ENCODE results near the gene ACER1.

DNA sequence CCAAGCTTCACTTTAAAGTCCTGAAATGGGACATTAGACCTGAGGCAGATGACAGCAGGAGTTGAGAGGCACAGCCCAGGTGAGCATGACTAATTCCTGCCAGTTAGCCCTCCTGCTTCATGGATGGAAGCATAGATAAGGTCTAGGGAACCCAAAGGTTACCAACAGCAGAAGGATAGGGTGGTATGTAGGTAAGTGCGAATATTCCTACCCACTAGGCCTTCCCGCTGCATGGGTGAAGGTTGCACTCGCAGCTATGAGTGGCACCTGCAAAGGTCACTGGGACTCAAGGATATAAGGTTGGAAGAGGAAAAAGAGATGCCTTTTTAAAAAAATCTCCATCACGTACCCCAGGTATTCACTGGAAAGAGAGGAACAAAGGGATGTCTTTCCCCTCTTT lies 41.4 kb downstream of the ACER1 start:
- no peak for TF ChIP-seq POLR2A (IDR thresholded peaks at IDR 0.05; ENCODE audit: insufficient read depth in 1 of 2, low read depth in 2 of 2, low read length in 2 of 2)
- TF ChIP-seq, protein P1, sequence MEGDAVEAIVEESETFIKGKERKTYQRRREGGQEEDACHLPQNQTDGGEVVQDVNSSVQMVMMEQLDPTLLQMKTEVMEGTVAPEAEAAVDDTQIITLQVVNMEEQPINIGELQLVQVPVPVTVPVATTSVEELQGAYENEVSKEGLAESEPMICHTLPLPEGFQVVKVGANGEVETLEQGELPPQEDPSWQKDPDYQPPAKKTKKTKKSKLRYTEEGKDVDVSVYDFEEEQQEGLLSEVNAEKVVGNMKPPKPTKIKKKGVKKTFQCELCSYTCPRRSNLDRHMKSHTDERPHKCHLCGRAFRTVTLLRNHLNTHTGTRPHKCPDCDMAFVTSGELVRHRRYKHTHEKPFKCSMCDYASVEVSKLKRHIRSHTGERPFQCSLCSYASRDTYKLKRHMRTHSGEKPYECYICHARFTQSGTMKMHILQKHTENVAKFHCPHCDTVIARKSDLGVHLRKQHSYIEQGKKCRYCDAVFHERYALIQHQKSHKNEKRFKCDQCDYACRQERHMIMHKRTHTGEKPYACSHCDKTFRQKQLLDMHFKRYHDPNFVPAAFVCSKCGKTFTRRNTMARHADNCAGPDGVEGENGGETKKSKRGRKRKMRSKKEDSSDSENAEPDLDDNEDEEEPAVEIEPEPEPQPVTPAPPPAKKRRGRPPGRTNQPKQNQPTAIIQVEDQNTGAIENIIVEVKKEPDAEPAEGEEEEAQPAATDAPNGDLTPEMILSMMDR (CRISPR knock-in tag; IDR thresholded peaks at IDR 0.05): no peak
- TF ChIP-seq, protein P2, sequence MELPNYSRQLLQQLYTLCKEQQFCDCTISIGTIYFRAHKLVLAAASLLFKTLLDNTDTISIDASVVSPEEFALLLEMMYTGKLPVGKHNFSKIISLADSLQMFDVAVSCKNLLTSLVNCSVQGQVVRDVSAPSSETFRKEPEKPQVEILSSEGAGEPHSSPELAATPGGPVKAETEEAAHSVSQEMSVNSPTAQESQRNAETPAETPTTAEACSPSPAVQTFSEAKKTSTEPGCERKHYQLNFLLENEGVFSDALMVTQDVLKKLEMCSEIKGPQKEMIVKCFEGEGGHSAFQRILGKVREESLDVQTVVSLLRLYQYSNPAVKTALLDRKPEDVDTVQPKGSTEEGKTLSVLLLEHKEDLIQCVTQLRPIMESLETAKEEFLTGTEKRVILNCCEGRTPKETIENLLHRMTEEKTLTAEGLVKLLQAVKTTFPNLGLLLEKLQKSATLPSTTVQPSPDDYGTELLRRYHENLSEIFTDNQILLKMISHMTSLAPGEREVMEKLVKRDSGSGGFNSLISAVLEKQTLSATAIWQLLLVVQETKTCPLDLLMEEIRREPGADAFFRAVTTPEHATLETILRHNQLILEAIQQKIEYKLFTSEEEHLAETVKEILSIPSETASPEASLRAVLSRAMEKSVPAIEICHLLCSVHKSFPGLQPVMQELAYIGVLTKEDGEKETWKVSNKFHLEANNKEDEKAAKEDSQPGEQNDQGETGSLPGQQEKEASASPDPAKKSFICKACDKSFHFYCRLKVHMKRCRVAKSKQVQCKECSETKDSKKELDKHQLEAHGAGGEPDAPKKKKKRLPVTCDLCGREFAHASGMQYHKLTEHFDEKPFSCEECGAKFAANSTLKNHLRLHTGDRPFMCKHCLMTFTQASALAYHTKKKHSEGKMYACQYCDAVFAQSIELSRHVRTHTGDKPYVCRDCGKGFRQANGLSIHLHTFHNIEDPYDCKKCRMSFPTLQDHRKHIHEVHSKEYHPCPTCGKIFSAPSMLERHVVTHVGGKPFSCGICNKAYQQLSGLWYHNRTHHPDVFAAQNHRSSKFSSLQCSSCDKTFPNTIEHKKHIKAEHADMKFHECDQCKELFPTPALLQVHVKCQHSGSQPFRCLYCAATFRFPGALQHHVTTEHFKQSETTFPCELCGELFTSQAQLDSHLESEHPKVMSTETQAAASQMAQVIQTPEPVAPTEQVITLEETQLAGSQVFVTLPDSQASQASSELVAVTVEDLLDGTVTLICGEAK (IDR thresholded peaks at IDR 0.05): no peak
- TF ChIP-seq, protein P2 (CRISPR knock-in tag; IDR thresholded peaks at IDR 0.05): no peak
- no peak for TF ChIP-seq TOE1 (CRISPR knock-in tag; IDR thresholded peaks at IDR 0.05)
- TF ChIP-seq ZNF879 (CRISPR knock-in tag; IDR thresholded peaks at IDR 0.05): no peak
- no peak for TF ChIP-seq EP300 (IDR thresholded peaks at IDR 0.05; ENCODE audit: low read depth in 2 of 2, low read length in 2 of 2)
- TF ChIP-seq EP300 (CRISPR knock-in tag; IDR thresholded peaks at IDR 0.05; ENCODE audit: borderline replicate concordance): no peak
- no peak for TF ChIP-seq ZNF367 (CRISPR knock-in tag; IDR thresholded peaks at IDR 0.05; ENCODE audit: borderline replicate concordance)
- TF ChIP-seq ZNF326 (CRISPR knock-in tag; IDR thresholded peaks at IDR 0.05; ENCODE audit: borderline replicate concordance): no peak
- TF ChIP-seq ZNF317 (CRISPR knock-in tag; IDR thresholded peaks at IDR 0.05): no peak
- TF ChIP-seq MLLT10 (CRISPR knock-in tag; IDR thresholded peaks at IDR 0.05): no peak
- TF ChIP-seq REST (IDR thresholded peaks at IDR 0.05; ENCODE audit: borderline replicate concordance in 1 of 2, low read depth in 1 of 2, low read length in 2 of 2): no peak
- no peak for TF ChIP-seq RAD51 (IDR thresholded peaks at IDR 0.05; ENCODE audit: borderline replicate concordance)
